ENCODE measurements around the gene ANGPTL4.
"Not testable (repeated sequence)": the region's sequence is repeated elsewhere in the genome, so short reads cannot be mapped to it uniquely, and the experiment has no call there.

Gene ANGPTL4

GRCh38 chr19:8395621-8396082, 31.7 kb downstream of the ANGPTL4 start:
- H3K27ac Mint-ChIP-seq: no peak overlapping the region
- H3K4me3 Mint-ChIP-seq: no peak overlapping the region
- peaks cover 60% of the 10 kb centered on the region for H3K4me1 Mint-ChIP-seq (ENCODE audit: low read depth)
- no peaks in the 10 kb centered on the region for H3K9me3 Mint-ChIP-seq
- peaks cover 84% of the 10 kb centered on the region for H3K36me3 Mint-ChIP-seq (ENCODE audit: low read depth)
- intact Hi-C loops (cut with micrococcal nuclease): loop anchor here (1.0 kb wide), 1 partner anchor 41 kb away; no protein-coding TSS in a partner anchor
- no peaks in the 10 kb centered on the region for H3K27me3 Mint-ChIP-seq

GRCh38 chr19:8396185-8396562, 32.2 kb downstream of the ANGPTL4 start:
- intact Hi-C loops (cut with micrococcal nuclease): loop anchor here (1.0 kb wide), 1 partner anchor 42 kb away; no protein-coding TSS in a partner anchor
- Mint-ChIP-seq H3K36me3 (ENCODE audit: low read depth) (peaks cover 86% of the 10 kb centered on the region), H3K4me1 (ENCODE audit: low read depth) (peaks cover 54% of the 10 kb centered on the region), H3K4me3 (no peak overlapping the region), H3K27me3 (no peaks in the 10 kb centered on the region), H3K27ac (no peak overlapping the region), H3K9me3 (no peaks in the 10 kb centered on the region)

GRCh38 chr19:8396563-8397203, 32.7 kb downstream of the ANGPTL4 start:
- peaks cover 88% of the 10 kb centered on the region for H3K36me3 Mint-ChIP-seq (ENCODE audit: low read depth)
- H3K4me3 Mint-ChIP-seq: no peak overlapping the region
- H3K4me1 Mint-ChIP-seq (ENCODE audit: low read depth): peaks cover 49% of the 10 kb centered on the region
- H3K27me3 Mint-ChIP-seq: no peaks in the 10 kb centered on the region
- no peaks in the 10 kb centered on the region for H3K9me3 Mint-ChIP-seq
- peak overlapping the region; percentile 52 for H3K27ac Mint-ChIP-seq
- intact Hi-C loops (cut with micrococcal nuclease): loop anchor here (1.0 kb wide), 1 partner anchor 42 kb away; no protein-coding TSS in a partner anchor

GRCh38 chr19:8397271-8397670, 33.3 kb downstream of the ANGPTL4 start:
- Mint-ChIP-seq H3K9me3 (no peaks in the 10 kb centered on the region), H3K4me3 (no peak overlapping the region), H3K27ac (peak overlapping the region; percentile 52), H3K27me3 (no peaks in the 10 kb centered on the region), H3K36me3 (ENCODE audit: low read depth) (peaks cover 92% of the 10 kb centered on the region), H3K4me1 (ENCODE audit: low read depth) (peaks cover 44% of the 10 kb centered on the region)
- intact Hi-C loops (cut with micrococcal nuclease): no loop called here

GRCh38 chr19:8397746-8398310, 33.9 kb downstream of the ANGPTL4 start:
- no peak overlapping the region for H3K27ac Mint-ChIP-seq
- intact Hi-C loops (cut with micrococcal nuclease): no loop called here
- no peaks in the 10 kb centered on the region for H3K9me3 Mint-ChIP-seq
- H3K27me3 Mint-ChIP-seq: no peaks in the 10 kb centered on the region
- no peak overlapping the region for H3K4me3 Mint-ChIP-seq
- peaks cover 40% of the 10 kb centered on the region for H3K4me1 Mint-ChIP-seq (ENCODE audit: low read depth)
- peaks cover 96% of the 10 kb centered on the region for H3K36me3 Mint-ChIP-seq (ENCODE audit: low read depth)

- Mint-ChIP-seq H3K36me3 (ENCODE audit: low read depth) (peaks cover 96% of the 10 kb centered on the region), H3K27me3 (no peaks in the 10 kb centered on the region), H3K9me3 (no peaks in the 10 kb centered on the region), H3K27ac (no peak overlapping the region), H3K4me1 (ENCODE audit: low read depth) (peaks cover 35% of the 10 kb centered on the region), H3K4me3 (no peak overlapping the region)
- intact Hi-C loops (cut with micrococcal nuclease): no loop called here
Measured at GRCh38 chr19:8398311-8398771, 34.4 kb downstream of the ANGPTL4 start.

- Mint-ChIP-seq H3K27me3 (no peaks in the 10 kb centered on the region), H3K9me3 (no peaks in the 10 kb centered on the region), H3K4me1 (ENCODE audit: low read depth) (peaks cover 40% of the 10 kb centered on the region), H3K36me3 (ENCODE audit: low read depth) (peaks cover 96% of the 10 kb centered on the region), H3K27ac (no peak overlapping the region), H3K4me3 (no peak overlapping the region)
- intact Hi-C loops (cut with micrococcal nuclease): no loop called here
Measured at GRCh38 chr19:8399681-8400188, 35.8 kb downstream of the ANGPTL4 start.

- intact Hi-C loops (cut with micrococcal nuclease): no loop called here
- Mint-ChIP-seq H3K4me3 (no peak overlapping the region), H3K9me3 (no peaks in the 10 kb centered on the region), H3K36me3 (ENCODE audit: low read depth) (peaks cover 90% of the 10 kb centered on the region), H3K27me3 (no peaks in the 10 kb centered on the region), H3K27ac (peak overlapping the region; percentile 23), H3K4me1 (ENCODE audit: low read depth) (peaks cover 32% of the 10 kb centered on the region)
Measured at GRCh38 chr19:8401981-8402411, 38.0 kb downstream of the ANGPTL4 start.

- no peak overlapping the region for H3K4me3 Mint-ChIP-seq
- H3K36me3 Mint-ChIP-seq (ENCODE audit: low read depth): peaks cover 83% of the 10 kb centered on the region
- H3K9me3 Mint-ChIP-seq: no peaks in the 10 kb centered on the region
- no peak overlapping the region for H3K27ac Mint-ChIP-seq
- no peaks in the 10 kb centered on the region for H3K27me3 Mint-ChIP-seq
- intact Hi-C loops (cut with micrococcal nuclease): no loop called here
- peaks cover 22% of the 10 kb centered on the region for H3K4me1 Mint-ChIP-seq (ENCODE audit: low read depth)
Measured at GRCh38 chr19:8403098-8403819, 39.3 kb downstream of the ANGPTL4 start.

- Mint-ChIP-seq H3K4me3 (no peak overlapping the region), H3K4me1 (ENCODE audit: low read depth) (peaks cover 18% of the 10 kb centered on the region), H3K36me3 (ENCODE audit: low read depth) (peaks cover 78% of the 10 kb centered on the region), H3K9me3 (no peaks in the 10 kb centered on the region), H3K27me3 (no peaks in the 10 kb centered on the region), H3K27ac (no peak overlapping the region)
- intact Hi-C loops (cut with micrococcal nuclease): no loop called here
Measured at GRCh38 chr19:8403820-8404109, 39.8 kb downstream of the ANGPTL4 start.

- H3K36me3 Mint-ChIP-seq (ENCODE audit: low read depth): peaks cover 70% of the 10 kb centered on the region
- peaks cover 13% of the 10 kb centered on the region for H3K4me1 Mint-ChIP-seq (ENCODE audit: low read depth)
- intact Hi-C loops (cut with micrococcal nuclease): no loop called here
- no peaks in the 10 kb centered on the region for H3K9me3 Mint-ChIP-seq
- H3K27ac Mint-ChIP-seq: no peak overlapping the region
- H3K4me3 Mint-ChIP-seq: no peak overlapping the region
- no peaks in the 10 kb centered on the region for H3K27me3 Mint-ChIP-seq
Measured at GRCh38 chr19:8404391-8405151, 40.6 kb downstream of the ANGPTL4 start.

- Mint-ChIP-seq H3K36me3 (ENCODE audit: low read depth) (peaks cover 12% of the 10 kb centered on the region), H3K4me1 (ENCODE audit: low read depth) (peaks cover 12% of the 10 kb centered on the region)
- H3K27me3 Mint-ChIP-seq: not testable (repeated sequence)
Measured at GRCh38 chr19:8410718-8411117, 46.8 kb downstream of the ANGPTL4 start.

GRCh38 chr19:8412783-8413628, 49.1 kb downstream of the ANGPTL4 start, which contains the start of gene MARCHF2:
TSS of gene MARCHF2 (plus strand) at chr19:8413305. CDS start at chr19:8421841, 8,536 bp downstream.
- no peaks in the 10 kb centered on the region for H3K36me3 Mint-ChIP-seq (ENCODE audit: low read depth)
- peaks cover 23% of the 10 kb centered on the region for H3K4me1 Mint-ChIP-seq (ENCODE audit: low read depth)
- intact Hi-C loops (cut with micrococcal nuclease): loop anchor here (2.0 to 10.0 kb wide), 2 partner anchors 40 to 92 kb away; partner anchors contain the start of gene PRAM1
- H3K4me3 Mint-ChIP-seq: peak within 1 kb of the TSS; percentile 63
- peak within 1 kb of the TSS; percentile 61 for H3K27ac Mint-ChIP-seq
- H3K27me3 Mint-ChIP-seq: no peaks in the 10 kb centered on the region
- no peaks in the 10 kb centered on the region for H3K9me3 Mint-ChIP-seq

More at GRCh38 chr19:8410718-8411117, 46.8 kb downstream of the ANGPTL4 start:
- H3K4me3 Mint-ChIP-seq, H3K9me3 Mint-ChIP-seq: not testable (repeated sequence)
- peak overlapping the region; percentile 48 for H3K27ac Mint-ChIP-seq
- intact Hi-C loops (cut with micrococcal nuclease): loop anchor here (10.0 kb wide), 1 partner anchor 94 kb away; the partner anchor contains the start of gene PRAM1
